ENCODE data around the gene SMPDL3A.

Gene SMPDL3A

GRCh38 chr6:122775975-122776374 is 13.1 kb upstream of the SMPDL3A start:
- no peak for DNase-seq (ENCODE audit: low read depth)

GRCh38 chr6:122778302-122778701 is 10.8 kb upstream of the SMPDL3A start:
- no peak for DNase-seq (ENCODE audit: low read depth)

GRCh38 chr6:122778985-122779661 is 9.9 kb upstream of the SMPDL3A start:
- DNase-seq (ENCODE audit: low read depth) = no peak

GRCh38 chr6:122779667-122780066 is 9.4 kb upstream of the SMPDL3A start, which contains the start of gene FABP7:
TSS of gene FABP7 (plus strand) at chr6:122779716. CDS start at chr6:122779795, 79 bp downstream.
- no peak for DNase-seq (ENCODE audit: low read depth)

GRCh38 chr6:122780114-122780513 is 8.9 kb upstream of the SMPDL3A start:
- DNase-seq (ENCODE audit: low read depth) = no peak

- DNase-seq (ENCODE audit: low read depth) = no peak
Observed at GRCh38 chr6:122781716-122782115, 7.3 kb upstream of the SMPDL3A start.

GRCh38 chr6:122783401-122783800 is 5.7 kb upstream of the SMPDL3A start:
- no peak for DNase-seq (ENCODE audit: low read depth)

GRCh38 chr6:122785891-122786290 is 3.2 kb upstream of the SMPDL3A start:
- no peak for DNase-seq (ENCODE audit: low read depth)

- DNase-seq (ENCODE audit: low read depth) = no peak
Observed at GRCh38 chr6:122787721-122788120, 1.3 kb upstream of the SMPDL3A start.

- no peak for DNase-seq (ENCODE audit: low read depth)
Observed at GRCh38 chr6:122788208-122788607, 850 bp upstream of the SMPDL3A start.

- no peak for DNase-seq (ENCODE audit: low read depth)
Observed at GRCh38 chr6:122788663-122789181, 336 bp upstream of the SMPDL3A start.

- no peak for DNase-seq (ENCODE audit: low read depth)
Observed at GRCh38 chr6:122790028-122790422, 967 bp downstream of the SMPDL3A start.

GRCh38 chr6:122790423-122791309 is 1.6 kb downstream of the SMPDL3A start:
- DNase-seq (ENCODE audit: low read depth) = no peak

- DNase-seq (ENCODE audit: low read depth) = no peak
Observed at GRCh38 chr6:122791310-122791679, 2.2 kb downstream of the SMPDL3A start.

GRCh38 chr6:122792766-122793165 is 3.7 kb downstream of the SMPDL3A start:
- DNase-seq (ENCODE audit: low read depth) = no peak

- DNase-seq (ENCODE audit: low read depth) = no peak
Observed at GRCh38 chr6:122797537-122797936, 8.5 kb downstream of the SMPDL3A start.

GRCh38 chr6:122798099-122798641 is 9.1 kb downstream of the SMPDL3A start:
- DNase-seq (ENCODE audit: low read depth) = no peak

GRCh38 chr6:122799140-122799745 is 10.2 kb downstream of the SMPDL3A start:
- DNase-seq (ENCODE audit: low read depth) = no peak

GRCh38 chr6:122799916-122800686 is 11.0 kb downstream of the SMPDL3A start:
- no peak for DNase-seq (ENCODE audit: low read depth)

GRCh38 chr6:122800906-122801305 is 11.8 kb downstream of the SMPDL3A start:
- DNase-seq (ENCODE audit: low read depth) = no peak

- DNase-seq (ENCODE audit: low read depth) = no peak
Observed at GRCh38 chr6:122801397-122801796, 12.3 kb downstream of the SMPDL3A start.
